Adrenal gland (tissue), 5 donors: ENCODE data around the gene HSPA12A.

Experiments used
- CTCF ChIP-seq, 6 experiments: fragments of 450-650 bp in 4 of 6; fragments of 200-600 bp in 2 of 6; sonication (generic) in 1 of 6; IDR thresholded peaks; 1 replicate in 5 of 6; 2 replicates in 1 of 6; pipeline versions ENCODE4 v1.5.1 to v1.8.0; 2016 to 2021; ENCODE audit warnings: antibody characterized with exemption in 6 of 6, mild to moderate bottlenecking in 2 of 6, moderate library complexity in 1 of 6
- POLR2A ChIP-seq, 2 donors: fragments of 450-650 bp; IDR thresholded peaks; one replicate each; pipeline ENCODE4 v1.6.1; 2017; ENCODE audit warnings: antibody characterized with exemption in 2 of 2, mild to moderate bottlenecking in 2 of 2, moderate library complexity in 1 of 2
- donor health status: DM: no; HTN: no; CAD: no.

GRCh38 chr10:116719804-116720203, 22.6 kb downstream of the HSPA12A start:
- TF ChIP-seq CTCF (IDR thresholded peaks at IDR 0.05) (no peak), POLR2A (IDR thresholded peaks at IDR 0.05) (no peak)
